HCT116 (cell line): Measurements from ENCODE around the gene ACVR1. TPM values are rescaled to one million over a fixed set of nuclear protein-coding genes. Genes with fewer than 3 reads are reported as not detected.

Source experiments
- ATAC-seq: fragments of 200-7000 bp; cut with Tn5 transposase; 2 replicates; pipeline ENCODE4 v1.9.1; 2020; ENCODE audit warnings: mild to moderate bottlenecking, moderate library complexity
- BruUV-seq: library from RNA; stranded (reverse); fragments of 400-500 nt; replicated peaks from 2 replicates; lab custom pipeline; 2021; lab: Mats Ljungman, UMichigan
- CTCF ChIA-PET: fragments of 300-600 bp; sonication (Branson Sonifier 250); formaldehyde crosslinking; loops from one replicate; lab custom pipeline; 2021; ENCODE audit warnings: antibody characterized with exemption; lab: Charles Lee
- POLR2A ChIA-PET: fragments of 300-600, 350-600 bp; sonication (Branson Sonifier 250); formaldehyde crosslinking; loops from one replicate; lab custom pipeline; 2021; ENCODE audit warnings: antibody characterized with exemption; lab: Charles Lee
- RAD21 ChIA-PET, 2 experiments: fragments of 300-600 bp; sonication (Branson Sonifier 250); formaldehyde crosslinking; loops; one replicate each; lab custom pipeline; 2023; ENCODE audit warnings: low total read pairs in 2 of 2; ENCODE audit not compliant: uncharacterized antibody in 2 of 2, unreplicated experiment in 2 of 2, low non-redundant PET in 1 of 2; lab: Charles Lee
- DNase-seq: peaks from one replicate; pipeline ENCODE4 v3.0.0-alpha.2; 2010; ENCODE audit warnings: low read depth, low spot score
- H2AFZ ChIP-seq: fragments of 200-600 bp; shearing (Covaris generic), sonication (generic); 2 replicates; pipeline ENCODE4 v1.6.1; 2017; ENCODE audit warnings: low read depth, mixed run types, mixed read lengths, antibody characterized with exemption, low read length; ENCODE audit not compliant: poor library complexity, severe bottlenecking
- H3K27ac ChIP-seq: 2 replicates; pipeline ENCODE4 v1.5.1; 2012; ENCODE audit warnings: low read depth, low read length
- H3K27me3 ChIP-seq: fragments of 200-600 bp; sonication (generic); 2 replicates; pipeline ENCODE4 v1.6.1; 2016; ENCODE audit warnings: mixed run types, low read length, mixed read lengths; ENCODE audit not compliant: insufficient read depth
- H3K36me3 ChIP-seq, 2 experiments: fragments of 200-500 bp in 1 of 2; fragments of 200-600 bp in 1 of 2; sonication (Bioruptor generic) in 1 of 2; sonication (generic) in 1 of 2; 2 replicates each; pipeline versions ENCODE4 v1.5.1 to v1.6.1; 2014 to 2016; ENCODE audit warnings: low read length in 2 of 2, inconsistent platforms in 1 of 2, mixed read lengths in 1 of 2, mixed run types in 1 of 2; ENCODE audit not compliant: insufficient read depth in 2 of 2, control insufficient read depth in 1 of 2
- H3K4me1 ChIP-seq, 2 experiments: fragments of 200-600 bp in 1 of 2; sonication (generic) in 1 of 2; 2 replicates each; pipeline versions ENCODE4 v1.5.1 to v1.6.1; 2012 to 2017; ENCODE audit warnings: low read length in 2 of 2, inconsistent platforms in 1 of 2, mild to moderate bottlenecking in 1 of 2, mixed read lengths in 1 of 2, mixed run types in 1 of 2, moderate library complexity in 1 of 2; ENCODE audit not compliant: insufficient read depth in 2 of 2, control insufficient read depth in 1 of 2
- H3K4me2 ChIP-seq: fragments of 200-600 bp; sonication (generic); 2 replicates; pipeline ENCODE4 v1.6.1; 2017; ENCODE audit warnings: mixed run types, low read length, mixed read lengths
- H3K4me3 ChIP-seq, 2 experiments: fragments of 200-600 bp in 1 of 2; sonication (generic) in 1 of 2; replicated peaks in 1 of 2; 2 replicates each; pipeline ENCODE4 v1.5.1; 2011 to 2016; ENCODE audit warnings: low read length in 2 of 2, control low read depth in 1 of 2, low read depth in 1 of 2, mild to moderate bottlenecking in 1 of 2, mixed read lengths in 1 of 2, mixed run types in 1 of 2
- H3K79me2 ChIP-seq: fragments of 200-600 bp; sonication (generic); 2 replicates; pipeline ENCODE4 v1.6.1; 2017; ENCODE audit warnings: mild to moderate bottlenecking, mixed run types, low read length, moderate library complexity, mixed read lengths; ENCODE audit not compliant: insufficient read depth
- H3K9ac ChIP-seq: fragments of 200-600 bp; sonication (generic); 2 replicates; pipeline ENCODE4 v1.6.1; 2016; ENCODE audit warnings: low read length, mixed read lengths
- H3K9me2 ChIP-seq: fragments of 200-600 bp; sonication (generic), shearing (Covaris generic); 2 replicates; pipeline ENCODE4 v1.6.1; 2017; ENCODE audit warnings: mixed run types, mild to moderate bottlenecking, moderate library complexity; ENCODE audit not compliant: insufficient read depth
- H3K9me3 ChIP-seq, 2 experiments: fragments of 200-500 bp in 1 of 2; fragments of 200-600 bp in 1 of 2; sonication (Bioruptor generic) in 1 of 2; sonication (generic) in 1 of 2; 2 replicates each; pipeline ENCODE4 v1.6.1; 2014 to 2017; ENCODE audit warnings: low read length in 2 of 2, mixed read lengths in 2 of 2, inconsistent platforms in 1 of 2, low read depth in 1 of 2, mild to moderate bottlenecking in 1 of 2, mixed run types in 1 of 2, moderate library complexity in 1 of 2; ENCODE audit not compliant: control insufficient read depth in 1 of 2, insufficient read depth in 1 of 2
- H4K20me1 ChIP-seq: fragments of 200-600 bp; sonication (generic), shearing (Covaris generic); 2 replicates; pipeline ENCODE4 v1.6.1; 2017; ENCODE audit warnings: mixed run types, mild to moderate bottlenecking, moderate library complexity; ENCODE audit not compliant: insufficient read depth
- CEBPB ChIP-seq: IDR thresholded peaks from 2 replicates; pipeline ENCODE4 v1.6.1; 2012; ENCODE audit warnings: low read depth
- EZH2 ChIP-seq: fragments of 200-600 bp; sonication (generic); IDR thresholded peaks from 2 replicates; pipeline ENCODE4 v1.6.1; 2017; ENCODE audit warnings: antibody characterized with exemption, mixed run types
- EZH2phosphoT487 ChIP-seq: fragments of 200-600 bp; IDR thresholded peaks from 2 replicates; pipeline ENCODE4 v1.6.1; 2018; ENCODE audit warnings: antibody characterized with exemption, borderline replicate concordance
- FOSL1 ChIP-seq: IDR thresholded peaks from 2 replicates; pipeline ENCODE4 v1.6.1; 2012; ENCODE audit warnings: low read depth
- JUND ChIP-seq: IDR thresholded peaks from 2 replicates; pipeline ENCODE4 v1.6.1; 2012
- POLR2AphosphoS5 ChIP-seq: IDR thresholded peaks from 2 replicates; pipeline ENCODE4 v1.6.1; 2011; ENCODE audit warnings: mild to moderate bottlenecking, low read depth, low read length, moderate library complexity
- RAD21 ChIP-seq: IDR thresholded peaks from 2 replicates; pipeline ENCODE4 v1.6.1; 2012; ENCODE audit warnings: low read depth, mild to moderate bottlenecking
- SIN3A ChIP-seq: IDR thresholded peaks from 2 replicates; pipeline ENCODE4 v1.6.1; 2012; ENCODE audit warnings: low read depth
- SRF ChIP-seq: IDR thresholded peaks from 2 replicates; pipeline ENCODE4 v1.6.1; 2012; ENCODE audit warnings: low read depth
- ZFX ChIP-seq: fragments of 450-650 bp; IDR thresholded peaks from 2 replicates; pipeline ENCODE4 v1.6.1; 2017
- intact Hi-C: fragments of 100-400 bp; cut with micrococcal nuclease; formaldehyde crosslinking; loops from 2 replicates; pipeline ENCODE4 v1.10.0; 2022
- total RNA-seq: library from RNA; stranded (reverse); gene quantifications from one replicate; pipeline ENCODE4 v1.2.1, GENCODE V29; 2021; ENCODE audit not compliant: unreplicated experiment
- TF ChIP-seq, protein P1 (sequence below): IDR thresholded peaks from 2 replicates; pipeline ENCODE4 v1.6.1; 2012; ENCODE audit warnings: low read depth

ACVR1 gene
- total RNA-seq, 1 experiment from 2014 or later = 16.9 TPM

DNA sequence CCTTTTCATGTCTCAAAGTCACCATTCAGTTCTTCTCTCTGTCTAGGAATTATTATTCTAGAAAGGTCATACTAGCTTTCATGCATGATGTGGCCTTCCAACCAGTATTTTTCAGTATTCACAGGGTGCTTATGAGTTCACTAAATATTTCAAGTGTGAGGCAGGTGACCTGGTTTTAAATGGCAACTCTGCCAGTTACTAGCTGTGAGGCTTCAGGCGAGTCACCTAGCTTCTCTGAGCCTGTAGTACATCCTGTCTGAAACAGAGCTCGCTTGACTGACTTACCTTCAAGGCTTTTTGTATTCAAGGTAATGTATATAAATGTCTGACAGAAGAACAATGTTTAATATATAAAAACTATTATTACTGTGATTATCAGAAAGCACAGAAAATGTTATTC lies 19.4 kb upstream of the ACVR1 start:
- ATAC-seq (no peak), DNase-seq (no peak)
- Histone ChIP-seq H3K27ac (no peak overlapping the region), H3K36me3 (no peaks in the 10 kb centered on the region), H4K20me1 (no peaks in the 10 kb centered on the region), H3K9ac (no peak overlapping the region), H3K27me3 (no peaks in the 10 kb centered on the region), H3K9me2 (no peaks in the 10 kb centered on the region), H3K4me2 (no peak overlapping the region), H3K4me1 (peaks cover 7 to 20% of the 10 kb centered on the region in 2 experiments; a peak in 3 of 4 replicates), H3K9me3 (no peaks in the 10 kb centered on the region), H2AFZ (no peak overlapping the region), H3K4me3 (no peak overlapping the region), H3K79me2 (no peaks in the 10 kb centered on the region)
- BruUV-seq = no TSS peak
- ChIA-PET RAD21 (no interaction called here), POLR2A (no interaction called here), CTCF (no interaction called here)
- intact Hi-C loops = no loop called here
- TF ChIP-seq SRF = no peak

DNA sequence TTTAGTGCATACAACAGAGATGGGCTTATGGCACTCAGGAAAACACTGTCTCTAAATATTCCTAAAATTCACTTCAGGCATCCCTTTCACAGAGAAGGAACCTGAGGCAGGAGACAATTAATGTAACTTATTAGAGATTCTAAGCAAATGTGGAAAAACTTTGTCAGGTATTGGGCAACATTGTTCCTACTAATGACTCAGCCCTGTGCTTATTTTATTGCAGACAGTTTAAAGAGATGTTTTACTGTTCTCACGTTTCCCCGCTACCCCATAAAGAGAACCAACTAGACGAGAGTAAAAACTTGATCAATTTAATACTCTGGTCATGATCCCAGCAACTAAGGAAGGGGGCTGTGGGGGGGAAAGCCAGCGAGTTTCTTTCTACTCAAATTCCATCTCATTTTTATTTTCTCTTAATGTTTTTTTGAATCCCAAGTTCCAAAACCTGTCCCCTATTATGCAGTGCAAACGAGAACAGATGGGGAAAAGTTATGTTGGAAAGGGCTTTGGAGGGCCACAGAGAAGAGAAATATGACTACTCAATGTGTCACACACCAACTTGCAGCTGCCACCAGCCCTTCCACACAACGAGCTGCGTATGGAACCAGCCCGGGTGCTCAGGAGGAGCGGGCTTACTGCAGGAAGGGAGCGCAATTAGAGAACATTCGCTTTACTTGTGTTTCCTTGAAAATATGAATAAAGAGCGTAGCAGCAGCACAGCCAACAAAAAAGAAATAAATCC lies 18.7 kb upstream of the ACVR1 start:
- Histone ChIP-seq H3K4me3 (no peak overlapping the region), H3K9ac (no peak overlapping the region), H3K36me3 (no peaks in the 10 kb centered on the region), H3K9me2 (no peaks in the 10 kb centered on the region), H3K9me3 (no peaks in the 10 kb centered on the region), H3K27ac (no peak overlapping the region), H4K20me1 (no peaks in the 10 kb centered on the region), H3K79me2 (no peaks in the 10 kb centered on the region), H3K4me2 (no peak overlapping the region), H3K4me1 (peaks cover 7 to 20% of the 10 kb centered on the region in 2 experiments; a peak in 3 of 4 replicates), H3K27me3 (no peaks in the 10 kb centered on the region), H2AFZ (no peak overlapping the region)
- DNase-seq (no peak), ATAC-seq (no peak)
- no TSS peak for BruUV-seq
- RAD21 ChIA-PET = no interaction called here
- intact Hi-C loops = no loop called here
- TF ChIP-seq POLR2AphosphoS5 (no peak), JUND (peak; percentile 34), RAD21 (no peak), ZFX (no peak), FOSL1 (peak; percentile 54; the same call in 1 of the 2 replicates), CEBPB (peak; percentile 71), SIN3A (no peak), EZH2 (no peak), EZH2phosphoT487 (no peak)
- TF ChIP-seq, protein P1, sequence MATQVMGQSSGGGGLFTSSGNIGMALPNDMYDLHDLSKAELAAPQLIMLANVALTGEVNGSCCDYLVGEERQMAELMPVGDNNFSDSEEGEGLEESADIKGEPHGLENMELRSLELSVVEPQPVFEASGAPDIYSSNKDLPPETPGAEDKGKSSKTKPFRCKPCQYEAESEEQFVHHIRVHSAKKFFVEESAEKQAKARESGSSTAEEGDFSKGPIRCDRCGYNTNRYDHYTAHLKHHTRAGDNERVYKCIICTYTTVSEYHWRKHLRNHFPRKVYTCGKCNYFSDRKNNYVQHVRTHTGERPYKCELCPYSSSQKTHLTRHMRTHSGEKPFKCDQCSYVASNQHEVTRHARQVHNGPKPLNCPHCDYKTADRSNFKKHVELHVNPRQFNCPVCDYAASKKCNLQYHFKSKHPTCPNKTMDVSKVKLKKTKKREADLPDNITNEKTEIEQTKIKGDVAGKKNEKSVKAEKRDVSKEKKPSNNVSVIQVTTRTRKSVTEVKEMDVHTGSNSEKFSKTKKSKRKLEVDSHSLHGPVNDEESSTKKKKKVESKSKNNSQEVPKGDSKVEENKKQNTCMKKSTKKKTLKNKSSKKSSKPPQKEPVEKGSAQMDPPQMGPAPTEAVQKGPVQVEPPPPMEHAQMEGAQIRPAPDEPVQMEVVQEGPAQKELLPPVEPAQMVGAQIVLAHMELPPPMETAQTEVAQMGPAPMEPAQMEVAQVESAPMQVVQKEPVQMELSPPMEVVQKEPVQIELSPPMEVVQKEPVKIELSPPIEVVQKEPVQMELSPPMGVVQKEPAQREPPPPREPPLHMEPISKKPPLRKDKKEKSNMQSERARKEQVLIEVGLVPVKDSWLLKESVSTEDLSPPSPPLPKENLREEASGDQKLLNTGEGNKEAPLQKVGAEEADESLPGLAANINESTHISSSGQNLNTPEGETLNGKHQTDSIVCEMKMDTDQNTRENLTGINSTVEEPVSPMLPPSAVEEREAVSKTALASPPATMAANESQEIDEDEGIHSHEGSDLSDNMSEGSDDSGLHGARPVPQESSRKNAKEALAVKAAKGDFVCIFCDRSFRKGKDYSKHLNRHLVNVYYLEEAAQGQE = no peak
- CTCF ChIA-PET = no interaction called here
- POLR2A ChIA-PET = no interaction called here
